ENCODE results near the gene ZSWIM4. TPM values are rescaled to one million over a fixed set of nuclear protein-coding genes. Genes with fewer than 3 reads are reported as not detected.

The ZSWIM4 gene
- total and polyA plus RNA-seq, 2 of the 13 experiments (the other 11 are each of a cell fraction or from before 2014, with no cell fraction given), result 0.33 to 0.86 TPM

DNA sequence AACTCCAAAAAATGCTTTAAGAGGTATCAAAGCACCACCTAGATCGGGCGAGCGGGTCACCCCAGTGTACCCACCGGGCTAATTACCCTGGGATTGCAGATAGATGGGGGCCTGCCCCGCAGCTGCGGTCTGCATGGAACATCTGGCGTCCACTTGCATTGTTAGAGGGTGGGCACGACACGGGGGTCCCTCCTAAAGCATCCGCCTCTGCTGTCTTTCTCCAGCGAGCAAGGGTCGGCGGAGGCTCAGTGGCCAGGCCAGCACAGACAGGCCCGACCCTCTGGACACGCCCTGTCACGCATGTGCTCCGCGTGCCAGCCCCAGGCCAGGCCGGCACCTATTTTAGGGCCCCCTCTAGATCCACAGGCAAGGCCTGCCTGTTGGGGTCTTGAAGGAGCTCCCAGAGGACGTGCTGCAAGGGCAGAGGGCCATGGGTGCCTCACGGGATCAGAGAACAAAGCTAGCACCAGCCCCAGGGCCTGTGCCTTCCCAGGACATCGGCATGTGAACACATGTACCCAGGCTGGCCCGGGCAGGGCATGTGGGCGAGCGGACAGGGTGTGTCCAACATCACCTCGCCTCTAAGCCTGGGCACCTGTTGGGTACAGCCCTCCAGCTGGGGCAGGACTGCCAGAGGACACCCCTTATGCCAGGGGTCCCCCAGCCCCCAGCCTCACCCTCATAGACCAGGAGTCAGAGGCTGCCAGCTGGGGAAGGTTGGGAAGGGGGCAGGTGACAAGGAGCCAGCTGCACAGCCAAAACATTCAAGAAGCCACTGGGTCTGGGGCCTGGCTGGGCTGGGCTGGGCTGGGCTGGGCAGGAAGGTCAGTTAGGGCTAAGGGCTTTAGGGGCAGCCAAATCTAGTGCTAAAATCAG, 46.1 kb downstream of the ZSWIM4 start (continued):
- TF ChIP-seq, protein P1, sequence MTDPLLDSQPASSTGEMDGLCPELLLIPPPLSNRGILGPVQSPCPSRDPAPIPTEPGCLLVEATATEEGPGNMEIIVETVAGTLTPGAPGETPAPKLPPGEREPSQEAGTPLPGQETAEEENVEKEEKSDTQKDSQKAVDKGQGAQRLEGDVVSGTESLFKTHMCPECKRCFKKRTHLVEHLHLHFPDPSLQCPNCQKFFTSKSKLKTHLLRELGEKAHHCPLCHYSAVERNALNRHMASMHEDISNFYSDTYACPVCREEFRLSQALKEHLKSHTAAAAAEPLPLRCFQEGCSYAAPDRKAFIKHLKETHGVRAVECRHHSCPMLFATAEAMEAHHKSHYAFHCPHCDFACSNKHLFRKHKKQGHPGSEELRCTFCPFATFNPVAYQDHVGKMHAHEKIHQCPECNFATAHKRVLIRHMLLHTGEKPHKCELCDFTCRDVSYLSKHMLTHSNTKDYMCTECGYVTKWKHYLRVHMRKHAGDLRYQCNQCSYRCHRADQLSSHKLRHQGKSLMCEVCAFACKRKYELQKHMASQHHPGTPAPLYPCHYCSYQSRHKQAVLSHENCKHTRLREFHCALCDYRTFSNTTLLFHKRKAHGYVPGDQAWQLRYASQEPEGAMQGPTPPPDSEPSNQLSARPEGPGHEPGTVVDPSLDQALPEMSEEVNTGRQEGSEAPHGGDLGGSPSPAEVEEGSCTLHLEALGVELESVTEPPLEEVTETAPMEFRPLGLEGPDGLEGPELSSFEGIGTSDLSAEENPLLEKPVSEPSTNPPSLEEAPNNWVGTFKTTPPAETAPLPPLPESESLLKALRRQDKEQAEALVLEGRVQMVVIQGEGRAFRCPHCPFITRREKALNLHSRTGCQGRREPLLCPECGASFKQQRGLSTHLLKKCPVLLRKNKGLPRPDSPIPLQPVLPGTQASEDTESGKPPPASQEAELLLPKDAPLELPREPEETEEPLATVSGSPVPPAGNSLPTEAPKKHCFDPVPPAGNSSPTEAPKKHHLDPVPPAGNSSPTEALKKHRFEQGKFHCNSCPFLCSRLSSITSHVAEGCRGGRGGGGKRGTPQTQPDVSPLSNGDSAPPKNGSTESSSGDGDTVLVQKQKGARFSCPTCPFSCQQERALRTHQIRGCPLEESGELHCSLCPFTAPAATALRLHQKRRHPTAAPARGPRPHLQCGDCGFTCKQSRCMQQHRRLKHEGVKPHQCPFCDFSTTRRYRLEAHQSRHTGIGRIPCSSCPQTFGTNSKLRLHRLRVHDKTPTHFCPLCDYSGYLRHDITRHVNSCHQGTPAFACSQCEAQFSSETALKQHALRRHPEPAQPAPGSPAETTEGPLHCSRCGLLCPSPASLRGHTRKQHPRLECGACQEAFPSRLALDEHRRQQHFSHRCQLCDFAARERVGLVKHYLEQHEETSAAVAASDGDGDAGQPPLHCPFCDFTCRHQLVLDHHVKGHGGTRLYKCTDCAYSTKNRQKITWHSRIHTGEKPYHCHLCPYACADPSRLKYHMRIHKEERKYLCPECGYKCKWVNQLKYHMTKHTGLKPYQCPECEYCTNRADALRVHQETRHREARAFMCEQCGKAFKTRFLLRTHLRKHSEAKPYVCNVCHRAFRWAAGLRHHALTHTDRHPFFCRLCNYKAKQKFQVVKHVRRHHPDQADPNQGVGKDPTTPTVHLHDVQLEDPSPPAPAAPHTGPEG (CRISPR knock-in tag; IDR thresholded peaks at IDR 0.05), result no peak
- TF ChIP-seq, protein P2, sequence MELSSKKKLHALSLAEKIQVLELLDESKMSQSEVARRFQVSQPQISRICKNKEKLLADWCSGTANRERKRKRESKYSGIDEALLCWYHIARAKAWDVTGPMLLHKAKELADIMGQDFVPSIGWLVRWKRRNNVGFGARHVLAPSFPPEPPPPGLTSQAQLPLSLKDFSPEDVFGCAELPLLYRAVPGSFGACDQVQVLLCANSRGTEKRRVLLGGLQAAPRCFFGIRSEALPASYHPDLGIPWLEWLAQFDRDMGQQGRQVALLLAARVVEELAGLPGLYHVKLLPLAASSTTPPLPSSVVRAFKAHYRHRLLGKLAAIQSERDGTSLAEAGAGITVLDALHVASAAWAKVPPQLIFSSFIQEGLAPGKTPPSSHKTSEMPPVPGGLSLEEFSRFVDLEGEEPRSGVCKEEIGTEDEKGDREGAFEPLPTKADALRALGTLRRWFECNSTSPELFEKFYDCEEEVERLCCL (CRISPR knock-in tag; IDR thresholded peaks at IDR 0.05; ENCODE audit: borderline replicate concordance), result no peak
- no peak for TF ChIP-seq MTA3 (CRISPR knock-in tag; IDR thresholded peaks at IDR 0.05)
- peak; percentile 71 for TF ChIP-seq AGO2 (optimal IDR thresholded peaks at IDR 0.05; ENCODE audit: low read depth, low read length)
- TF ChIP-seq, protein P3, sequence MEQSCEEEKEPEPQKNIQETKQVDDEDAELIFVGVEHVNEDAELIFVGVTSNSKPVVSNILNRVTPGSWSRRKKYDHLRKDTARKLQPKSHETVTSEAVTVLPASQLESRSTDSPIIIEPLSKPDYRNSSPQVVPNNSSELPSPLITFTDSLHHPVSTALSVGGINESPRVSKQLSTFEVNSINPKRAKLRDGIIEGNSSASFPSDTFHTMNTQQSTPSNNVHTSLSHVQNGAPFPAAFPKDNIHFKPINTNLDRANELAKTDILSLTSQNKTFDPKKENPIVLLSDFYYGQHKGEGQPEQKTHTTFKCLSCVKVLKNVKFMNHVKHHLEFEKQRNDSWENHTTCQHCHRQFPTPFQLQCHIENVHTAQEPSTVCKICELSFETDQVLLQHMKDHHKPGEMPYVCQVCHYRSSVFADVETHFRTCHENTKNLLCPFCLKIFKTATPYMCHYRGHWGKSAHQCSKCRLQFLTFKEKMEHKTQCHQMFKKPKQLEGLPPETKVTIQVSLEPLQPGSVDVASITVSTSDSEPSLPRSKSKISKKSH (CRISPR knock-in tag; IDR thresholded peaks at IDR 0.05; ENCODE audit: borderline replicate concordance), result peak; percentile 47; the same call in 1 of the 2 replicates
- TF ChIP-seq ZNF777 (CRISPR knock-in tag; IDR thresholded peaks at IDR 0.05), result no peak
- TF ChIP-seq HDAC1 (CRISPR knock-in tag; IDR thresholded peaks at IDR 0.05), result no peak
- peak; percentile 54; the same call in 1 of the 2 replicates for TF ChIP-seq RBFOX2 (IDR thresholded peaks at IDR 0.05; ENCODE audit: low read depth, low read length)
- no peak for TF ChIP-seq ZSCAN31 (CRISPR knock-in tag; IDR thresholded peaks at IDR 0.05; ENCODE audit: low read depth)
- TF ChIP-seq RARA (CRISPR knock-in tag; IDR thresholded peaks at IDR 0.05), result no peak
- TF ChIP-seq ZKSCAN8 (CRISPR knock-in tag; IDR thresholded peaks at IDR 0.05; ENCODE audit: borderline replicate concordance), result no peak
- TF ChIP-seq ETV5 (CRISPR knock-in tag; IDR thresholded peaks at IDR 0.05; ENCODE audit: borderline replicate concordance), result no peak
- no peak for TF ChIP-seq ZNF850 (CRISPR knock-in tag; conservative IDR thresholded peaks at IDR 0.05)
- TF ChIP-seq, protein P4, sequence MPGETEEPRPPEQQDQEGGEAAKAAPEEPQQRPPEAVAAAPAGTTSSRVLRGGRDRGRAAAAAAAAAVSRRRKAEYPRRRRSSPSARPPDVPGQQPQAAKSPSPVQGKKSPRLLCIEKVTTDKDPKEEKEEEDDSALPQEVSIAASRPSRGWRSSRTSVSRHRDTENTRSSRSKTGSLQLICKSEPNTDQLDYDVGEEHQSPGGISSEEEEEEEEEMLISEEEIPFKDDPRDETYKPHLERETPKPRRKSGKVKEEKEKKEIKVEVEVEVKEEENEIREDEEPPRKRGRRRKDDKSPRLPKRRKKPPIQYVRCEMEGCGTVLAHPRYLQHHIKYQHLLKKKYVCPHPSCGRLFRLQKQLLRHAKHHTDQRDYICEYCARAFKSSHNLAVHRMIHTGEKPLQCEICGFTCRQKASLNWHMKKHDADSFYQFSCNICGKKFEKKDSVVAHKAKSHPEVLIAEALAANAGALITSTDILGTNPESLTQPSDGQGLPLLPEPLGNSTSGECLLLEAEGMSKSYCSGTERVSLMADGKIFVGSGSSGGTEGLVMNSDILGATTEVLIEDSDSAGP (CRISPR knock-in tag; IDR thresholded peaks at IDR 0.05; ENCODE audit: borderline replicate concordance), result peak; percentile 24; the same call in 1 of the 2 replicates
- TF ChIP-seq FOXJ3 (CRISPR knock-in tag; IDR thresholded peaks at IDR 0.05; ENCODE audit: borderline replicate concordance), result no peak
- TF ChIP-seq GPN1 (CRISPR knock-in tag; IDR thresholded peaks at IDR 0.05; ENCODE audit: borderline replicate concordance), result no peak
